Endodermal cell (in vitro differentiated cells): Measurements from ENCODE around the gene UGCG. TPM values are rescaled to one million over a fixed set of nuclear protein-coding genes. Genes with fewer than 3 reads are reported as not detected.

ENCODE experiments used
- DNase-seq: peaks from one replicate; pipeline ENCODE4 v3.0.0-alpha.2; 2017
- H3K27ac ChIP-seq: 2 replicates; pipeline ENCODE4 v1.5.1; 2013; ENCODE audit warnings: mild to moderate bottlenecking, low read depth, low read length, moderate library complexity
- H3K27me3 ChIP-seq: 2 replicates; pipeline ENCODE4 v1.6.1; 2013; ENCODE audit warnings: mild to moderate bottlenecking, low read length, moderate library complexity; ENCODE audit not compliant: insufficient read depth, control insufficient read depth, poor library complexity, severe bottlenecking
- H3K36me3 ChIP-seq: 2 replicates; pipeline ENCODE4 v1.7.0; 2013; ENCODE audit warnings: mild to moderate bottlenecking, low read length, moderate library complexity; ENCODE audit not compliant: control insufficient read depth, insufficient read depth
- H3K4me1 ChIP-seq: one replicate; pipeline ENCODE4 v1.7.0; 2013; ENCODE audit warnings: low read length; ENCODE audit not compliant: control insufficient read depth, insufficient read depth
- H3K4me3 ChIP-seq: 2 replicates; pipeline ENCODE4 v1.5.1; 2013; ENCODE audit warnings: mild to moderate bottlenecking, low read length, moderate library complexity
- H3K9ac ChIP-seq: 2 replicates; pipeline ENCODE4 v1.6.1; 2013; ENCODE audit warnings: mild to moderate bottlenecking, low read length, moderate library complexity; ENCODE audit not compliant: poor library complexity, severe bottlenecking; ENCODE audit errors: extremely low read depth
- H3K9me3 ChIP-seq: 2 replicates; pipeline ENCODE4 v1.6.1; 2013; ENCODE audit warnings: mild to moderate bottlenecking, low read length, moderate library complexity; ENCODE audit not compliant: control insufficient read depth
- H3K27ac Mint-ChIP-seq: 2 replicates; pipeline ENCODE4 v1.8.0; 2020; ENCODE audit warnings: mixed read lengths
- H3K27me3 Mint-ChIP-seq: 2 replicates; pipeline ENCODE4 v1.8.0; 2021; ENCODE audit warnings: mild to moderate bottlenecking, mixed read lengths; ENCODE audit not compliant: insufficient read depth
- H3K36me3 Mint-ChIP-seq: 2 replicates; pipeline ENCODE4 v1.8.0; 2020; ENCODE audit warnings: low read depth, mixed read lengths
- H3K4me1 Mint-ChIP-seq: 2 replicates; pipeline ENCODE4 v1.8.0; 2020; ENCODE audit warnings: mixed read lengths
- H3K4me3 Mint-ChIP-seq: 2 replicates; pipeline ENCODE4 v1.8.0; 2020; ENCODE audit warnings: mild to moderate bottlenecking, moderate library complexity, mixed read lengths
- H3K9me3 Mint-ChIP-seq: 2 replicates; pipeline ENCODE4 v1.8.0; 2020; ENCODE audit warnings: mild to moderate bottlenecking, mixed read lengths
- CTCF ChIP-seq: fragments of 200-600 bp; sonication (generic); conservative IDR thresholded peaks from 2 replicates; pipeline ENCODE4 v1.5.0; 2021; ENCODE audit warnings: antibody characterized with exemption, mild to moderate bottlenecking
- WGBS, 2 experiments: methylation state at CpG; one replicate each; pipeline versions ENCODE4 v1.1.5 to v1.1.7; 2013; ENCODE audit warnings: missing lambda C conversion rate in 2 of 2, mixed read lengths in 1 of 2; ENCODE audit not compliant: insufficient coverage in 1 of 2, insufficient read length in 1 of 2; 5-methylcytosine and 5-hydroxymethylcytosine counted together
- total RNA-seq, 2 donors: library from RNA; stranded (reverse); fragmentation: NEBNext Ultra II Directional in 1 of 2; extraction: Animal tissue kit (Norgen Biotek cat#: 25700) in 1 of 2; gene quantifications; 2 replicates in 1 of 2; 3 replicates in 1 of 2; pipeline ENCODE4 v1.2.1, GENCODE V29; 2021

The UGCG gene
- total RNA-seq, 2 donors from 2014 or later: 20.0 to 22.4 TPM

- Histone ChIP-seq H3K4me1 (peaks cover 10% of the 10 kb centered on the region), H3K9me3 (no peaks in the 10 kb centered on the region), H3K27ac (no peak overlapping the region), H3K4me3 (no peak overlapping the region), H3K36me3 (no peaks in the 10 kb centered on the region), H3K9ac (no peak overlapping the region), H3K27me3 (peaks cover 10% of the 10 kb centered on the region)
- Mint-ChIP-seq H3K9me3 (no peaks in the 10 kb centered on the region), H3K27me3 (peaks cover 7% of the 10 kb centered on the region), H3K27ac (no peak overlapping the region), H3K4me3 (no peak overlapping the region), H3K4me1 (peaks cover 21% of the 10 kb centered on the region), H3K36me3 (no peaks in the 10 kb centered on the region)
- TF ChIP-seq CTCF: peak; percentile 57
- whole genome bisulfite sequencing, 2 experiments: 73 to 75% methylated on average over 4 to 5 of the region's 5 CpGs
- peak; percentile 69 for DNase-seq
Observed at GRCh38 chr9:111975709-111976108, 79.1 kb downstream of the UGCG start.

- Mint-ChIP-seq H3K4me1 (peaks cover 25% of the 10 kb centered on the region), H3K9me3 (no peaks in the 10 kb centered on the region), H3K27me3 (peaks cover 15% of the 10 kb centered on the region), H3K36me3 (no peaks in the 10 kb centered on the region), H3K4me3 (no peak overlapping the region), H3K27ac (no peak overlapping the region)
- 62 to 100% methylated on average over 1 to 4 of the region's 4 CpGs for WGBS, 2 experiments
- no peak overlapping the region for H3K9ac ChIP-seq
- H3K4me1 ChIP-seq: peaks cover 11% of the 10 kb centered on the region
- H3K9me3 ChIP-seq: no peaks in the 10 kb centered on the region
- TF ChIP-seq CTCF: no peak
- no peaks in the 10 kb centered on the region for H3K36me3 ChIP-seq
- H3K4me3 ChIP-seq: no peak overlapping the region
- DNase-seq: no peak
- peaks cover 29% of the 10 kb centered on the region for H3K27me3 ChIP-seq
- H3K27ac ChIP-seq: no peak overlapping the region
Observed at GRCh38 chr9:111978616-111979015, 82.0 kb downstream of the UGCG start.

GRCh38 chr9:111979561-111979960 is 82.9 kb downstream of the UGCG start:
- H3K4me3 ChIP-seq: no peak overlapping the region
- Mint-ChIP-seq H3K27me3 (peaks cover 15% of the 10 kb centered on the region), H3K4me1 (peaks cover 24% of the 10 kb centered on the region), H3K36me3 (no peaks in the 10 kb centered on the region), H3K9me3 (no peaks in the 10 kb centered on the region), H3K27ac (no peak overlapping the region), H3K4me3 (no peak overlapping the region)
- H3K9ac ChIP-seq: no peak overlapping the region
- H3K9me3 ChIP-seq: no peaks in the 10 kb centered on the region
- peak; percentile 15 for TF ChIP-seq CTCF
- peaks cover 31% of the 10 kb centered on the region for H3K27me3 ChIP-seq
- no peaks in the 10 kb centered on the region for H3K36me3 ChIP-seq
- DNase-seq: no peak
- no peak overlapping the region for H3K27ac ChIP-seq
- 88 to 100% methylated on average over 1 to 3 of the region's 3 CpGs for WGBS, 2 experiments
- H3K4me1 ChIP-seq: peaks cover 11% of the 10 kb centered on the region
